CD4-positive, alpha-beta T cell treated with Interleukin-1 beta for 1 hour (primary cell): ENCODE results near the gene FRMD1.

Source experiments
- DNase-seq, 2 donors: peaks; one replicate each; pipeline ENCODE4 v3.0.0-alpha.2; 2020 to 2022

The FRMD1 gene

DNA sequence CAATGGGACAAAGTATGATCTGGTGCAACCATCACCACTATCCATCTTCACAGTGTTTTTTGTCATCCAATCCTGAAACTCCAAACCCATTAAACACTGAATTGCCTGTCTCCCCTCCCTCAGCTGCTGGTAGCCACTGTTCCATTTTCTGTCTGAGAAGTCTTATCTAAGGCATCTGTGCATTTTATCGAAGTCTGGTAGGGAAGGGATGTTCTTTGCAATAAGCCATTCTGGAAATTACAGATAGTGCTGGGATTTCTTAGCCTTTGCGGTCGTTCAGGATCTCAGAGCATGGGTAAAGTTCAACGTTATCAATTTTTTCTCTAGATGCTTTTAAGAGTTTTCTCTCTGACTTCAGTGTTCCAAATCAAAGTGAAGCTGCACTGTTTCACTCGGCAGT lies 57.4 kb downstream of the FRMD1 start:
- no peak for DNase-seq

DNA sequence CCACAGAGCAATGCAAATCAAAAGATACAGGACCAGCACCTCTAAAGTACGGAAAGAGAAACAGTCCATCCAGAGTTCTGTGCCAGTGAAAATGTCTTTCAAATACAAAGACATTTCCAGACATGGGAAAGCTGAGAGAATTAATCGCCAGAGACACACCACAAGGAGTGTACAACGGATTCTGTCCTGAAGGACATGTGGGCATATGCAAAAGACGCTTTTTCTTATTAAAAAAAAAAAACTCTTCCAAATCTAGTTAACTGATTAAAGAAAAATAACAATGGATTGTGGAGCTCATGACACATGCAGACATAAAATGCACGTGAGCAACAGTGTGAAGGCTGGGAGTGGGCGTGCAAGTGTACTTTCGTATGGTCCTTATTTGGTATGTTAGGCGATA lies 58.8 kb downstream of the FRMD1 start:
- DNase-seq, result no peak

DNA sequence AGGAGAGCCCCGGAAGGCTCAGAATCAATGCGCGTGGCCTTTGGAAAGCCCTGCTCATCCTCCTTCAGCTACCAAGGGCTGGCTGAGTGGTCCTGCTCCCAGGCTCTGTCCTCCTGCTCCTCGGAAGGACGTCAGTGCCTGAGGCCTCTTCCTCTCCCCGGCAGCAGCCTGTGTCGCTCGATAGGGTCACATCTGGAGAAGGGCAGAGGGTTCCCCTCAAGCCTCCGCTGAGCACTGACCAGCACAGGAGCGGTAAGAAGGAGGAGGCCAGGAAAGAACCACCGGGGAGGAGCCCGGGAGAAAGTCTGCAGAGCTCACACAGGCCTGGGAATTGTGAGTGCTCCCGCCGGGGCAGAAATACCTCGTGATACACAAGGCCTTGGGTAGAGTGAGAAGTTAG lies 60.3 kb downstream of the FRMD1 start:
- DNase-seq, result no peak

DNA sequence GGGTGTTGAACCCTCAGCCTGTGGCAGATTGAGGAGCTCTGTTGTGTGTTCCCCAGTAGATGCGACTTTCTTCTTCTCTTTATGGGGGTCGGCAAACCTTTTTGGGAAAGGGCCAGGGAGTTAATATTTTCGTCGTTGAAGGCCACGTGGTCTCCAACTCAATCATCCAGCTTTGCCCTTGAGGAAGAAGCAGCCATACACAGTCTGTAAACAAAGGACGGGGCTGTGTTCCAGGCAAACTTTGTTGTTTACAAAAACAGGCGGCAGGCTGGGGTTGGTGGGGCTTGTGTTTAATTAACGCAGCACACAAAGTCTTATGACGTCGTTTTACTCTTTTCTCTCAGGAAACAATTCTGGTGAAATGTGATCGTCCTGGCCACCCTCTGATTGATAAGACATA lies 61.4 kb downstream of the FRMD1 start:
- no peak for DNase-seq

DNA sequence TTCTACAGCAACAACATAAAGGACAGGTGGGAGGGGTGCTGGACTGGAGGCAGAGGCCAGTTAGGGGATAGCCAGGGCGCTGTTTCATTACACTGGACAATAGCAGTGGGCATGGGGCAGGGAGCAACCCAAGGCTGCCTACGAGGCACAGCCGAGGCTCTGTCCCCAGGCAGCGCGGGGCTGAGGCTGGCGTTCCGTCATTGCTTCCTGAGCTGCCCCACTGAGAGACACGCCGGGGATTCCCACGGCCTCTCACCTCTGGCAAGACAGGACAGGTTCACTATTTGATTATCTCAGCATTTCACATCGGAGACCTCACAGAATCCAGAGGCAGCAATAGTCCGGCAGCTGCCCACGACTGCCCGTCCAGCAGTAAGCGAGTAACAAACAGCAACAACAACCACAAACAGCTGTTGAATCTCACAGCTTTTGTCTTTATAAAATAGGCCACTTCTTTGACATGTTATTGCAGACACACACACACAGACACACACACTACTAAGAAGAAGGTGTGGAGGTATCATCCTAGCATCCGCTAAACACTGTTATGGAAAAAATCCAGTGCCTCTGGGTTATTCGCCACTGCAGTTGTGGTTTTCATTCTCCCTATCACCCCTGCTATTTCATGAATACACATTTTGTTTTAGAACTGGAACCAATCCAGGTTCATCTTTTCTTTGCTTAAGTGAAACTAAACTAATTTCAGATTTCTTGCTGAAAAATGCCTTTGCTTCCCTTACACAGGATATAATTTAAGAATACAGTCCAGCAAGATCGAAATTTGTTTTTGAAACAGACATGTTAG lies 62.1 kb downstream of the FRMD1 start:
- no peak for DNase-seq

DNA sequence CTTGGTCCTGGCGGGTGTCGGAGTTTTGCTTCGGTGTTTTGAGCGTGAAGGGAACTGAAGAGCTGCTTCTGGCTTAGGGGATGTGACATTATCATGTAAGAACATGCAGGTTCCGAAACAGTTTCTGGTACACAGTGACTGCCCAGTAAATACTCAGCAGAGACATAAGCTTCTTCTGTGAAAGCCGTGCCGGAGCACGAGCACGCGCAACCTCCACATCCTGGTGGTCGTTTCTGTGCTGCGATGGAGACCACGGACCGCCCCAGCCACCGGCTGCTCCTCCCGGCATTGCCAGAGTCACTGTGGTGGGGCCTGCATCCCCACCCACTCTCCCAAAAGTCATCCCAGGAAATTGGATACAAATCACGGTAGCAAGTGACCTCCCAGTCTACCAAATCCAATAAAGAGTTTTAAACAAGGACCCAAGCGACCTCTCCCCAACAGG lies 62.8 kb downstream of the FRMD1 start:
- DNase-seq, result no peak

DNA sequence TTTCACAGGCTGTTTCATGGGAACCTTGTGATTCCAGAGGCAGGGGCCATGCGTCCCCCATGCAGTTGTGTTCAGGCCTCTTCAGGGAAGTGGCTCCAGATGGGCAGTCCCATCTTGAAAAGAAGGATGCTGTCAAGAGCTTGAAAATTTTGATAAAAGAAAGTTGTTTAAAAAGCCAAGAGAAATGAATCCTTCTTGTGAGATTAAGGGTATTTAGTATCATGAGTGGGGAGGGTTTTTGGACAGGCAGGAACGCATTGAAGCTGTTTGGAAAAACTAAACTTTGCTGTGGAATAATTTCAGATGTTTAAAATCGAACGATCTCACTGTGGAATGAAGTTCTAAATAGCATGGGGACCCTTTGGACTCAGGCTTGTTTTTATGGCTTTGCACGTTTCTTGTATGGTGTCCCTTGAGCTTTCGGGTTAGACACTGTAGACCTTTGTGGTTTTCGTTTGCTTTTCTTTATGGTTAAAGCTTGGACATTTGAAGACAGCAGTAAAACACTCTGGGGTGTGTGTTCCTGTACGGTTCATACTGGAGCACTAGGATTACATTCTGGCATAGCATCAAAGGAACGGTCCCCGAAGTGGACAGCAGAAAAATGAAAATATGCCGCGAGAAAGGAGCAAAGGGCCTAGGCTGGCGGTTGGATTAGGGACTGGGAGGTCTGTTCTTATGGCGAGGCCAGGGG lies 63.4 kb downstream of the FRMD1 start:
- no peak for DNase-seq

DNA sequence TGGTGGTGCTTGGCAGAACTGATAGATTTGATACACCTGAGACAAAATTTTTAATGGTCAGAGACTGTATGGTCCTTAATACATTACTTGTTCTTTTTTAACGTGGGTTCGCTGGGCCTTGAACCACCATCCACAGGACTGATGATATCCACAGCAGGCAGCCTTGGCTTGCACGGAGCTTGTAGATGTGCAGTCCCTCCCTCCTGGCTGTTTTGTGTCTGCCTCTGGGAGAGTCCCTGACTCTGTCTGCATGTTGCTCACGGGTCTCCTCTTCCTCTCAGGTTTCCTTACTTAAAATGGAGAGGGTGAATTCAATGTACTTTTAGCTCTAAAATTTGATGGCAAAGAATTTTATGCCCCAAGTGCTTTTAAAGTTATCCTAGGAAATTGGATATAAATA lies 64.0 kb downstream of the FRMD1 start:
- no peak for DNase-seq

DNA sequence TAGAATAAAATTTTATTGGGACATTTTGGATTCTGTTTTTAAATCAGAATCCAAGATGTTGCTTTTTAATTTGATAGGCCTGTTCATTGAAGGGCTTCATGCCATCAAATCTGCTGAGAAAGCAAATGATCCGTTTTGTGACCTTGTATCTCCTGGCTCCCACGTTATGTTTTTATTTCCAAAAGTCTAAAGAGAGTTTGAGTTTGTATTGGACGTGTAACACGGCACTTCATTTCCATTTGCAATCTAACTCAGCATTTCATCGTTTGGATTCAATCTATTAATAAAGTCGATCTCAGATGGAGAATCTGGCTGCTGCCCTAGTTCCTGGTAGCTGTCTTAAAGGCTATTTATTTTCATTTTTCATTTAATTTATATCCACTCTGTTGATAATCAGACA lies 64.6 kb downstream of the FRMD1 start:
- DNase-seq, result no peak

DNA sequence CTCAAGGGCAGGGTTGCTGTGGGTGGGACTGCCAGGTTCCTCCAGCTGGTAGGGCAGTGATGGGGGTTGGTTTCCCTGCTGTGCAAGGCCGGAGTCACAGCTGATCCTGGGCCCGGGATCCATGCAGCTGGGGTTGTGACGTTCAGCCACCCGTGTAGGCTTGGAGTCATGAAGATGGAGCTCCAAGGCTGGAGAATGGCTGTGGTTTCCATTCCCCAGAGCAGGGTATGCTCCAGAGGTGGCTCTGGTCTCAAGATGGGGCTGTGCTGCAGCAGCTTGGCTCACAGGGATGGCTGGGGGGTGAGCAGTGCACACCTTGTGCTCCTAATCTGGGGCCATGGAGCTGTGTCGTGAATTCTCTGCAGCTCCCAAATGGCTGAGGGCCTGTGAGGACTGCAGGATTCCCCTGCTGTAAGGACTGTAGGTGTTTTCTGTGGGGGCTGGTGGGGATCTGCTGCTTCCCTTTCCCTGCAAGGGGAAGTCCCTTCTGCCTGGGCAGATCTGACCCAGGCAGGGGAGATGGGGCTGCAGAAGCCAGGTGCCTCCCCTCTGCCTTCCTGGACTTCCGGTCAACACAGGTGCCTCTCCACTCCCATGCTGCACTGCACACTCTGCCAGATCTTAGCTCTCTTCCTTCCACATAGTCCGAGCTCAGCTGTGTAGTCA lies 65.6 kb downstream of the FRMD1 start:
- DNase-seq, result no peak

DNA sequence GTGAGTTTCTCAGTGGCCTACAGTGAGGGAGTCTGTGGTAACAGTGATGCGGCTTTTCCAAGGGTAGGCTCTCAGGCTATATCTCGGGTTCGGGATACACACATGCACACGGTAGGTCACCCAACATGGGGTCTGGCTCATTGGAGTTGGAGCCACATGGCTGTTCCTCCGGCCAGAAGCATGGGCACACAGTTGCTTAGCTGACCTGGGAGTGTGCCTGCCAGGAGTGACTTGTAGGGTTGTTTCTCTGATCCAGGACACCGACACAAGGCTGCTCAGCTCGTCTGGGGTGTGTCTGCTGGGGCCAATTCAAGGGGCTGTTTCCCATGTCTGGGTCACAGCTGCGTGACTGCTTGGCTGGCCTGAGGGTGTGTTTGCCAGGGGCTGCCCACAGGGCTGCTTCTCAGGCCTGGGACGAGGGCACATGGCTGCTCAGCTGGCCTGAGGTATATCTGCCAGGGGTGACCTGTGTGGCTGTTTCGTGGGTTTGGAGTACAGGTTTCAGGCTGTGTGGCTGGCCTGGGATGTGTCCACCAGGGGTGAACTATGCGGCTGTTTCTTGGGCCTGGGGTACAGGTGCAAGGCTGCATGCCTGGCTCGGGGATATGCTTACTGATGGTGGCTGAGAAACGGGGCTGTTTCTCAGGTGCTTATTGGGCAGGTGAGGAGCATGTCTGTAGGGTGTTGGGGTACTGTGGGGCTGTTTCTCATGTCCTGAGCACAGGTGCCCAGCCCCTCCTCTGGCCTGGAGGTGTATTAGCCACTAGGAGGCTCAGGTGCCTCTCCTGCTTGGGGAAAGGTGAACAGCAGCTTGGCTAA lies 66.4 kb downstream of the FRMD1 start:
- DNase-seq, result no peak

DNA sequence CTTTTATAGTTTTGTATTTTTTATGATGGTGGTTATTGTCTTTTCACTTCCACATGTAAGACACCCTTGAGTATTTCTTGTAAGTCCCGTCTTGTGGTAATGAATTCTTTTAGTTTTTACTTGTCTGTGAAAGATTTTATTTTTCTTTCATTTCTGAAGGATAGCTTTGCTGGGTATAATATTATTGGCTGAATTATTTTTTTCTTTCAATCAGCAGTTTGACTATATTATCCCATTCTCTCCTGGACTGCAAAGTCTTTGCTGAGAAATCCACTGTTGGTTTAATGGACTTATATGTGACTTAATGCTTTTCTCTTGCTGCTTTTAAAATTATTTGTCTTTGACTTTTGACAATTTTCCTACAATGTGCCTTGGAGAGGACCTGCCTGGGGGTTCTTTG lies 67.7 kb downstream of the FRMD1 start:
- DNase-seq, result no peak

DNA sequence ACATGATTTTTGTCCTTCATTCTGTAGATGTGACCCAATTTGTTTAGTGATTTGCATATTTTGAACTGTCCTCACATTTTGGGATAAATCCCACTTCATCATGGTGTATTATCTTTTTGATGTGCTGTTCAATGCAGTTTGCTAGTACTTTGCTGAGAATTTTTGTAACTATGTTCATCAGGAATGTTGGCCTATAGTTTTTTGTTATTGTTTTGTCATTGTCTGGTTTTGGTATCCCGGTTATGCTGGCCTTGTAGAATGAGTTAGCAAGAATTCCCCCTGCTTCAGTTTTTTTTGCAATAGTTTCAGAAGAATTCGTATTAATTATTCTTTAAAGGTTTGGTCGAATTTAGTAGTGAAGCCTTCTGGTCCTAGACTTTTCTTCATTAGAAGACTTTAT lies 69.7 kb downstream of the FRMD1 start:
- no peak for DNase-seq

DNA sequence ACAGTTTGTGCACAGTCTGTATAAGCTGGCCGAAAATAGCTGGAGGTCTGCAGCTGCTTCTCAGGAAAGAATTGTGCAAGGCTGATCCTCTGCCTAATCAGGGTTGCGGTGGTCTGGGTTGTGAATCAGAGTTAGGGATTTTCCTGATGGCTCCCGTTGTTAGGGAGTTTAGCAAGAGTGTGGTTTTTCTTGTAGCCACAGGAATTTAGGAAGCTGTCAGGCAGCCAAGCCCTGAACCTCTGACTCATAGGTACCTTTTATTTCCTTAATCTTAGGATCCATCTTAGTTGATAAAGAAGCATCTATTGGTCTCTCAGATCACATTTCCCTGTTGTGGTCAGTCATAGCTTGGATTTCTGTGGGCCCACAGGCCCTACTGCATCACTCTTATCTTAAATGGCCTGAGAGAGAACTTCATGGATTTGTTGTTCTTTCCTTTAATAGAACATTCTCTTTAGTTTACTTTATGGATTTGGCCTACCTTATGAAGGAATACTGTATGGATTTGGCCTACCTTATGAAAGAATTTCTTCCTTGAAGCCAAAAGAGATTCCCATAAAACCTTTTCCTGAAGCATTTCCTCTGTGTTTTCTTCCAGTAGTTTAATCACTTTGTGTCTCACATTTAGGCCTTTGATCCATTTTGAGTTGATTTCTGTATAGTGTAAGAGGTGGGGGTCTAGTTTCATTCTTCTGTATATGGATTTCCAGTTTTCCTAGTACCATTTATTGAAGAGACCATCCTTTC lies 71.2 kb downstream of the FRMD1 start:
- no peak for DNase-seq

DNA sequence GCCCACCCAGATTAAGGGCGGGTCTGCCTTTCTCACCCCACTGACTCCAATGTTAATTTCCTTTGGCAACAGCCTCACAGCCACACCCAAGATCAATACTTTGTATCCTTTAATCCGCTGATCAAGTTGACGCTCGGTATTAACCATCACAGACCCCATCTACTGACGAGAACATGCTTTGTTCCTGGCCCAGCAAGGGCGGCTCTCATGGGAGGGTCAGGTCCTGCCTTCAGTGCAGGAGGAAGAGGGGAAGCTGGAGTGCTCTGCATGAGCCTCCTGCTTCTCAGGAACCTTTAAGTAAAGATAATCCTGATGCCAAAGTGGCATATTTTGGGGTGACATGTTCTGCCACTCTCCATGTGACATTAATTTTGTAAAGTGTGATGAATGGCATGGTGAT lies 73.2 kb downstream of the FRMD1 start:
- DNase-seq, result no peak

DNA sequence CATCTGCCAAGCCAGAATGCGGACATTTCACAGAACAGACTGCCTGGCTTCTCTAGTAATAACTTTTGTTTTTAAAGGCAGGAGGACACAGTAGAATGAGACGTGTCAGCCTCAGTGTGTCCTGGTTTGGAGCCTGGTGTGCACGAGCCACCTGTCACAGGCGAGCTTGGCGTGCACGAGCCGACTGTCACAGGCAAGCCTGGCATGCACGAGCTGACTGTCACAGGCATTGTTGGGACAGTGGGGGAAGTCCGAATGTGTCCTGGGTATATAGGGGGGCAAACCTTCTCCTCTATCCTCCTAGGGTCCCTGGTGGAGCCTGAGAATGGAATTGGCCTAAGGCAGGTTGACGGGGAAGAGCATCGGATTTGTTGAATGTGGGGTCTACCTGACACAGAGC lies 74.1 kb downstream of the FRMD1 start:
- no peak for DNase-seq

DNA sequence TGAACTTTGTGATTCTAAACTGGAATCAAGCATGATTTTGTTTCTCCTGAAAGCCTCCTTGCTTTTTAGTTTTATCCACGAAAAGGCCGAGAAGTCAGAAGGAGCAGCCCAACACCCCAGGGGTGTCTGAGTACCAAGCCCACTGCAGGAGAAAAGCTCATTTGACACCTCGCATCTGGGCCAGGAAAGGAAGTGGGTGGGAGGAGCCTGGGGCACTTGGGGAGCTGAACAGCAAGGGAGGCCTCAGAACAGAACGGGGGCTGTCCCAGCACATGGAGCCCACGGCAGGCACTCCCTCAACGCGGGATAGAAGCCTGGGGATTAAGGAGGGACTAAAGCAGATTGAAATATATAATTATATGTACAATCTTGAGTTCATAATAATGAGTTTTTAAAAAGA lies 75.0 kb downstream of the FRMD1 start:
- DNase-seq, result no peak
